ENCODE measurements around the gene NOL4L.

Gene NOL4L

DNA sequence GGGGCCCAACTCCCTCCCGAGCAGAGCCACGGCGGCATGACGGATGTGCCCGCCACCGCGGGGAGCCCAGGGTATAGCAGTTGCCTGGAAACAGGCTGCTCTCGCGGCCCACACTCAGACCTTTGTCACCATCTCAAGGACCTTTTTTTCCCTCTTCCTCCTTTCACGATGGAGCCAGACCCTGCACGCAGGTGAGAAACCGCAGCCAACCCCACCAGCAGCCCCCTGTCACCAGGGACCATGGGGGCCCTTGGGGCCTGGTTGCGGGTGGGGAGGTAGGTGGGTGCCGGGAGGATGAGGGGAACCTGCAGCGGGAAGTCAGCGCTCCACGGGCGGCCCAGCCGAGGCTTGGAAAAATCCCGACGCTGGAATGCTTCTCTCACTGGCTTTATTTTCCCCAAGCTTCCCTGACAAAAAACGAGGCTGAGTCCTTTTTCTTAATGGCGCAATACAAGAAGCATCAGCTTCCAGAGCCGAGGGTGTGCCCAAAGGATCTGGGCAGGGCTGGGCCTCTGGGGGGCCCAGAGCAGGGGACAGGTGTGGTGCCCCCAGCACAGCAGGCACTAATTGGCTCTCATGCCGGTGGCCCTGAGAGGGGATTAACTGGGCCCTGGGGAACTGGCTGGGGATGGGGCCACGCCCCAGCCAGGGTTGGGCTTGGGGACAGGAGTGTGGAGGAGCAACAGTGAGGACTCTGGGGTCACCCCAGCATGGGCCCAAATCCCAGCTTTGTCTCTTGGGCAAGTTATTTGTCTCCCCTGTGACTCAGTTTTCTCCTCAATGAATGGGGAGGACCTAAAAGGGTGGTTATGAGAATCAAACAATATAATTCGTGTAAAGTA, 23.9 kb downstream of the NOL4L start:
- DNase-seq (ENCODE audit: low read depth in 2 of 2) = no peak

GRCh38 chr20:32560482-32560988, 24.6 kb downstream of the NOL4L start:
- DNase-seq (ENCODE audit: low read depth in 2 of 2) = no peak

DNA sequence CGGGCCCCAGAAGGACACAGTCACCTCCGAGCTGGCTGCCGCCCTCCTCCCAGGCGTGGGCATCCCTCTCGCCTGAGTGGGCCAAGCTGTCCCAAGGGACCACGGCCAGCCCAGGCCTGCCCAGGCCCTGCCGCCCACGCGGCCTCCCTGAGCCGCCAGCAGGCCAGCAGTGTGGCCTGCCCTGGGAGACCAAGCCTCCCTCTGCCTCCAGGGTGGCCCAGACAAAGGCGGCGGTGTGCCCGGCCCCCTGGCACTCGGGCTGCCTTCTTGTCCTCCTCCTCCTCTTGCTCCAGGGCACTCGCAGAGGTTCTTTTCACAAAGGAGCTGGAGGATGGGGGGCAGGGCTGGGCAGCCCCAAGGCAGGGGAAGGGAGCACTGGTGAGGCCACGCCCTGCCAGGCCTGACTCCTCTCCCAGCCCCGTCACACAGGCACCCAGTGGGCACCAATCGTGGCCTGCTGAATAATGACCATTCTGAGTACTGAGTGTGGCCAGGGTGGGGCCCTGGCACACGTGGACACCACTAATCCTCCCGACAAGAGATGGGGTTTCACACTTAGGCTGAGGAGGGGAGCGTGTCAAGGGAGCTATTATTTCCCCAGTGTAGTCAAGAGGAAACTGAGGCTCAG, 25.3 kb downstream of the NOL4L start:
- no peak for DNase-seq (ENCODE audit: low read depth in 2 of 2)

- no peak for DNase-seq (ENCODE audit: low read depth in 2 of 2)
Observed at GRCh38 chr20:32559205-32559752, 25.9 kb downstream of the NOL4L start.

GRCh38 chr20:32558526-32558925, 26.6 kb downstream of the NOL4L start:
- no peak for DNase-seq (ENCODE audit: low read depth in 2 of 2)

DNA sequence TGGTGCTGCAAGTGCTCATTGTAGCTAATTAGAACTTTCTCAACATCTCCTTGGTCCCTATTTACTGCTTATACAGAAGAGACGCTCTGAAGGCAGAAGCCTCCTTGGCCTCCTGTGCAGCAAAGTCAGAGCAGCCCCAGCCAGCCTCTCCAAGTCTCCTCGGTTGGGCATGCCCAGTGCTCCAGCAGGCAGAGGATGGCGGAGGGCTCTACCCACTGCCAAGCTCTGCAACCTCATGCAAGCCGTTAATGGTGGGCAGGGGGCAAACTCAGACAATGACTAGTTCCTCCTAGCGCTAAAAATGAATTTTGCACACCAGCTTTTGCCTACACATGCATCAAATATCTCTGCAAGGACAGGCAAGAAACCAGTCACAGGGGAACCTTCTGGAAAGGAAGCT, 27.8 kb downstream of the NOL4L start:
- no peak for DNase-seq (ENCODE audit: low read depth in 2 of 2)

GRCh38 chr20:32556312-32557184, 28.6 kb downstream of the NOL4L start:
- DNase-seq (ENCODE audit: low read depth in 2 of 2) = no peak

DNA sequence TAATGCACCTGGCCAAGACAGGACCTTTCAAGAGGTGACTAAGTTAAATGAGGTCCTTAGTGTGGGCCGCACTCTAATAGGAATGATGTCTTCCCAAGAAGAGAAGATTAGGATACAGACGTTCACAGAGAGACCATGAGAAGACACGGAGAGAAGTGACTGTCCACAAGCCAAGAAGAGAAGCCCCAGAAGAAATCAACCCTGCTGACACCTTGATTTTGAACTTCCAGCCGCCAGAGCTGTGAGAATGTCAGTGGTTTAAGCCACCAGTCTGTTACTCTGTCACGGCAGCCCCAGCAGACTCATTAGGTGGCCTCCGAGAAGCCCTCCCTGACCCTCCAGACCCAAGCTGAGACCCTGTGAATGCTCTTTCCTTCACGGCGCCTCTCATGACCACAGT, 29.5 kb downstream of the NOL4L start:
- DNase-seq (ENCODE audit: low read depth in 2 of 2) = no peak

GRCh38 chr20:32554965-32555289, 30.2 kb downstream of the NOL4L start:
- DNase-seq (ENCODE audit: low read depth in 2 of 2) = no peak

DNA sequence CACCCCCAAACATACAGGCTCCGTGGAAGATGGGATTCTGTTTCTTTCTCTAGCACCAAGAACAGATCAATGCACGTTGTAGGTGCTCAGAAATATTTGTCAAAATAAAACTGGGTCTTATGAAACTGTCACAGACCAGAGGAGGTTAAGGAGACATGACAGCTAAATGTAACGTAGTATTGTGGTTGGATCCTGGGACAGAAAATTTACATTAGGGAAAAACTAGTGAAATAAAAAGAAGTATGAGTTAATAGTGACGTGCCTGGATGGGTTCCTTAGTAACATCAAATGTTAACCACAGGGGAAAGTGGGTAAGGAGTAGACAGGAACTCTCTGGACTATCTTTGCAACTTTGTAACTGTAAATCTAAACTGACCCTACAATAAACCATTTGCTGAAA, 31.5 kb downstream of the NOL4L start:
- no peak for DNase-seq (ENCODE audit: low read depth in 2 of 2)

GRCh38 chr20:32551693-32552092, 33.4 kb downstream of the NOL4L start:
- no peak for DNase-seq (ENCODE audit: low read depth in 2 of 2)

GRCh38 chr20:32549842-32550241, 35.3 kb downstream of the NOL4L start:
- DNase-seq (ENCODE audit: low read depth in 2 of 2) = no peak

DNA sequence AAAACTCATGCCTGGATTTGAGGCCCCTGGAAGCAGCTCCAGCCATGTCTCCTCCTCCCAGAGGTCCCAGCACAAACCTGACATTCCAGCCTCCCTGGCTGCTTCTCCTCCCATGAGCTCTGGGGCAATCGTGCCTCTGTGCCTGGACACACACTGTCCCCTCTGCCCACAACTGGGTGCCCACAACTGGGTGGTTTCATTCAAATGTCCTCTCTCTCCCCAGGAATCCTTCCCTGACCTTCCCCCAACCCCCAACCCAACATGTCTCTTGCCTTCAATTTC, 37.4 kb downstream of the NOL4L start:
- no peak for DNase-seq (ENCODE audit: low read depth in 2 of 2)

DNA sequence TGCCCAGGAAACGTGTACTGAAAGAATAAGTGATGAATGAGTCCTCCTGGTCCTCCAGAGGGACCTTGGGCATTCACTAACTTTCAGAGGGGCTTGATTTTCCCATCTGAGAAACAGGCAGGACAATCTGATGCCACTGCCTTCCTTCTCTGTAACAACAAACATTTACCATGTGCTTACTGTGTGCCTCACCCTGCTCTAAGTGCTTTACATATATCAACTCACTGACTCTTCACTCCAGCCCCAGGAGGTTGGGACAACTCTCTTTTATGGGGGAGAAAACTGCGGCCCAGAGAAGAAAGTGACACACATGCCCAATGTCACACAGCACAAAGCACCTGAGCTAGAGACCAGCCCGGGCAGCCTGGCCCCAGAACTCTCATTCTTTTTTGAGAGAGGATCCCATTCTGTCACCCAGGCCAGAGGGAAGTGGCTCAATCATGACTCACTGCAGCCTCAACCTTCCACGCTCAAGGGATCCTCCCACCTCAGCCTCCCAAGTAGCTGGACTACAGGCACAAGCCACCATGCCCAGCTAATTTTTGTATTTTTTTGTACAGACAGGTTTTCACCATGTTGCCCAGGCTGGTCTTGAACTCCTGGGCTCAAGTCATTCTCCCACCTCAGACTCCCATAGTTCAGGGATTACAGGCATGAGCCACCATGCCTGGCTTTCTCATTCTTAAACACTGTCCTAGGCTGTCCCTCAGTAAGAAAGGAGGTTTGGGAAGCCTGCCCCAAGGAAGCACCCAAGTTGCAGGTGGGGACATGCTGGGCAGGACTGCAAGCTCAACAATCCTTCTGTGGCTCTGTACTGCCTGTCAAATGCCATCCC, 38.0 kb downstream of the NOL4L start:
- DNase-seq (ENCODE audit: low read depth in 2 of 2) = no peak

GRCh38 chr20:32544893-32545840, 40.0 kb downstream of the NOL4L start:
- DNase-seq (ENCODE audit: low read depth in 2 of 2) = no peak

- DNase-seq (ENCODE audit: low read depth in 2 of 2) = no peak
Observed at GRCh38 chr20:32544260-32544722, 40.8 kb downstream of the NOL4L start.

DNA sequence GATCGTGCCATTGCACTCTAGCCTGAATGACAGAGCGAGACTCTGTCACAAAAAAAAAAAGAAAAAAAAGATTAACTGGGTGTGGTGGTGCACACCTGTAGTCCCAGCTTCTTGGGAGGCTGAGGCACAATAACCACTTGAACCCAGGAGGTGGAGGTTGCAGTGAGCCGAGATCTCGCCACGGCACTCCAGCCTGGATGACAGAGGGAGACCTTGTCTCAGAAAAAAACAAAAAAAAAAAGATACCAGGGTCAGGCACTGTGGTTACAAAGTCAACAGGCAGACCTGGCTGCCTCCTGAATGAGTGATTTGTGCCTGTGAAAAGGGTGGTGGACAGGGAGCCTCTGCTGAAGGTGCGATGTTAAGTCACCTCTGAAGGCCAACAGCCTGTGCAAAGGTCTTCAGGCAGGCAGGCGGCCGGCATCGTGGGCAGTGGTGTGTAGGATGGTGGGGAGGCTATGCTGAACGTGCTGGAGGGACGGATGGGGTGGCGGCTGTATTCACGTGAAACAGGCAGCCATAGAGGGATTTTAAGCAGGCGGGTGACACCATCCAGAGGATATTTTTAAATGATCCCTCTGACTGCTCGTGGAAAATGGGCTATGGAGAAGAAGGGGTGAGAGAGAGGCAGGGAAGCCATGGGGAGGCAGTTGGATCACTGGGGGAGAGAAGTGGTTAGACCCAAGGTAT, 41.4 kb downstream of the NOL4L start:
- no peak for DNase-seq (ENCODE audit: low read depth in 2 of 2)

- DNase-seq (ENCODE audit: low read depth in 2 of 2) = no peak
Observed at GRCh38 chr20:32542259-32542615, 42.9 kb downstream of the NOL4L start.
